Epithelial cell of esophagus (primary cell): ENCODE data around the gene ZNF592.

Experiments used
- DNase-seq: peaks from one replicate; pipeline ENCODE4 v3.0.0; 2010; ENCODE audit warnings: low read depth
- H3K4me3 ChIP-seq: 2 replicates; pipeline ENCODE4 v1.5.1; 2011; ENCODE audit warnings: mild to moderate bottlenecking, low read length, control low read depth
- CTCF ChIP-seq: IDR thresholded peaks from 2 replicates; pipeline ENCODE4 v1.5.1; 2011; ENCODE audit warnings: low read depth, mild to moderate bottlenecking, low read length, control low read depth, inconsistent platforms; ENCODE audit not compliant: insufficient read depth; ENCODE audit errors: missing control alignments

The ZNF592 gene

GRCh38 chr15:84778194-84778593, 29.8 kb downstream of the ZNF592 start:
- H3K4me3 ChIP-seq: no peak overlapping the region
- TF ChIP-seq CTCF: no peak
- DNase-seq: no peak

DNA sequence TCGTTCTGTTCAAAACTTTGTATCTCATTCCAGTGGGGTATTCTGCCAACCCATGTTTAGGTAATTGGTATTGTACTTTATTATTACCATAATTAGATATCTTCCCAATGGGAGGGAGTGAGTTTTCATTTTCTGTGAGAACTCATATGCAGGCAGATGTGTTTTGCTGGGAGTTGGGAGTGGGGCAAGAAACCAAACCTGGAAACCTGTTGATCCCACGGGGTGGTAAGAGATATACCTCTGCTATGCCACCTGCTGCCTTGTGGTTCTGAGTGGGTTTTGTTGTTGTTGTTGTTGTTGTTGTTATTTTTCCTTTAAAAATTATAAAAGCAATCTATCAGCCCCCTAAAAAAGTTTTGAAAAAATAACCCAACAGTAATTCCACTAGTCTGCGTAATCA, 32.1 kb downstream of the ZNF592 start:
- no peak overlapping the region for H3K4me3 ChIP-seq
- no peak for TF ChIP-seq CTCF
- DNase-seq: no peak

DNA sequence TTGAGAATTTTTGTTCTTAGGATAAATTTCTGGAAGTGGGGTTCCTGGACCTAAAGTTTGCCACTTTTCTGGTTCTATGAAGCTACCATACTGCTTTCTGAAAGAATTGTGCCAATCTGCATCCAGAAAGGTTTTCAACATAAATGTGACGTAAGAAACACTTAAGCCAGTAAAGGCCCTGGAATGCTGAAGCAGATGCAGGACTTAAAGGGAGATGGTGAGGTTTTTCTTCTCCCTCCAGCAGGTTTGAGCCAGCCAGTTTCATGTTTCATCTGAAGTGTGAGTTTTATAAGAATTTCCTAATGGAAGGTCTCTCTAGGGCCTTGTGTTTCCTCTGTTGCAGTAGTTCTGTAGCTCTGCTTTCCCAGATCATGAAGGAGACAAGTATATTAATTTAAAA, 33.1 kb downstream of the ZNF592 start:
- no peak overlapping the region for H3K4me3 ChIP-seq
- DNase-seq: no peak
- no peak for TF ChIP-seq CTCF

GRCh38 chr15:84782346-84782745, 34.0 kb downstream of the ZNF592 start:
- TF ChIP-seq CTCF: no peak
- DNase-seq: no peak
- H3K4me3 ChIP-seq: no peak overlapping the region

DNA sequence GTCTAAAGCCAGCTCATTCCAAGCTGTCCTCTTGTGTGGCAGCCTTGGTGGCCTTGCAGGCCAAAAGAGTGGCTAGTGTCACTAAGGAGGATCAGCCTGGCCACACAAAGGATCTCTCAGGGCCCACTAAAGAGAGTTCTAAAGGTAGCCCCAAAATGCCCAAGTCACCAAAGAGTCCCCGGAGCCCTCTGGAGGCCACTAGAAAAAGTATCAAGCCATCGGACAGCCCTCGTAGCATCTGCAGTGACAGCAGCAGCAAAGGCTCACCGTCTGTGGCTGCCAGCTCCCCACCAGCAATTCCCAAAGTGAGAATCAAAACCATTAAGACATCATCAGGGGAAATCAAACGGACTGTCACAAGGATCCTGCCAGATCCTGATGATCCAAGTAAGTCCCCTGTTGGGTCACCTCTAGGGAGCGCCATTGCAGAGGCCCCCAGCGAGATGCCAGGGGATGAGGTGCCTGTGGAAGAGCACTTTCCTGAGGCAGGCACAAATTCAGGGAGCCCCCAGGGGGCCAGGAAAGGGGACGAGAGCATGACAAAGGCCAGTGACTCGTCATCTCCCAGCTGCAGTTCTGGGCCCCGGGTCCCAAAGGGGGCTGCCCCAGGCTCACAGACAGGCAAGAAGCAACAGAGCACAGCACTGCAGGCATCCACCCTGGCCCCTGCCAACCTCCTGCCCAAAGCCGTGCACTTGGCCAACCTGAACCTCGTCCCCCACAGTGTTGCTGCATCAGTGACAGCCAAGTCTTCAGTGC, 35.3 kb downstream of the ZNF592 start:
- no peak for TF ChIP-seq CTCF

DNA sequence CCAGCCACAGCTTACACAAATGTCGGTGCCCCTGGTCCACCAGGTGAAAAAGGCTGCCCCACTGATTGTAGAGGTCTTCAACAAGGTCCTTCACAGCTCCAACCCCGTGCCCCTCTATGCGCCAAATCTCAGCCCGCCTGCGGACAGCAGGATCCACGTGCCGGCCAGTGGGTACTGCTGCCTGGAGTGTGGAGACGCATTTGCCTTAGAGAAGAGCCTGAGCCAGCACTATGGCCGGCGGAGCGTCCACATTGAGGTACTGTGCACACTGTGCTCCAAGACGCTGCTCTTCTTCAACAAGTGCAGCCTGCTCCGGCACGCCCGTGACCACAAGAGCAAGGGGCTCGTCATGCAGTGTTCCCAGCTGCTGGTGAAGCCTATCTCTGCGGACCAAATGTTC, 35.9 kb downstream of the ZNF592 start:
- no peak overlapping the region for H3K4me3 ChIP-seq
- no peak for DNase-seq
- no peak for TF ChIP-seq CTCF

More for the DNA sequence above, 35.3 kb downstream of the ZNF592 start:
- no peak overlapping the region for H3K4me3 ChIP-seq
- DNase-seq: no peak

- TF ChIP-seq CTCF: no peak
- H3K4me3 ChIP-seq: no peak overlapping the region
- DNase-seq: no peak
These were observed 36.7 kb downstream of the ZNF592 start for GRCh38 chr15:84785053-84785452.
